ENCODE data around the gene PISD. TPM values are rescaled to one million over a fixed set of nuclear protein-coding genes. Genes with fewer than 3 reads are reported as not detected.
A peak's percentile ranks its signal among the peaks of the same experiment; 100 is the strongest.

The PISD gene
- total and polyA plus RNA-seq, 9 of the 15 experiments (the other 6 are each of a cell fraction or from before 2014, with no cell fraction given) = 24.5 to 65.9 (median 36.6) TPM

DNA sequence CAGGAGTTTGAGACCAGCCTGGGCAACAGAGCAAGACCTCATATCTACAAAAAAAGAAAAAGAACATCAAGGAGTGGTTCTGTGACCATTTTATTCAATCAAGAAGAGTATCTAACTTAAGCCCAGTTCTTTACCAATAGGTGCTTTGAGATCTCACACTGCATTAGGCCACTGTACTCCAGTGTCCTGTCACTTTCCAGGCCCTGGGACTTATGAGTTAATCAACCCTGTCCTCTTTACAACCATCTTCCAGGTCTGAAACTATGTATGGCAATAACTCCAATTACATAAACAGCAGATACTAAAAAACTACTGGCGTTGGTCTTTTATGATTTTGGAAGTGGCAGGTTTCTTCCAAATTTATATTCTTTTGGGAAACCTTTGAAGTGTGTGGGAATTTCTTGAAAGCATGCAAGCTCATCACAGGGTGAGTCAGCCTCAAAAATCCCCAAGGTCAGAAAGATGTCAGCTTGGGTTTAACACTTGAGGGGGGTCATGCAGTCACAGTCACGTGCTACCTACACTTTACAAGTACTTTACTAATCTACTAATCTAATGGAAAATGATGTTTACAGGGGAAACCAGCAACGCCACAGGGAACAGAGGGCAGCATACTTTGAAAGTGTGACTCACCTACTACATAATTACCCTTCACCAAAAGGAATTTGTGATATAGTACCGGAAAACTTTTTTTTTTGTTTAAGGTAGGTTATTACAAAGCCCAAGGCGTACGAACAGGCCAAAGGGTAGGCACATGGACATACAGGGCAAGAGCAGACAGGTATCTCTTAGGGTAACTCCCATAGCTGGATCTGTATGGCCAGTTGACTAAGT, 15.6 kb downstream of the PISD start (continued):
- TF ChIP-seq ZMIZ1 (IDR thresholded peaks at IDR 0.05; ENCODE audit: low read depth in 2 of 2, low read length in 2 of 2) = no peak
- no peak for TF ChIP-seq MXD1 (CRISPR knock-in tag; IDR thresholded peaks at IDR 0.05; ENCODE audit: borderline replicate concordance, poor library complexity, severe bottlenecking)
- TF ChIP-seq RAD51 (IDR thresholded peaks at IDR 0.05; ENCODE audit: borderline replicate concordance, low read depth) = no peak
- peak; percentile 42; the same call in 1 of the 2 replicates for TF ChIP-seq TOE1 (IDR thresholded peaks at IDR 0.05; ENCODE audit: borderline replicate concordance)
- no peak for TF ChIP-seq TOE1 (CRISPR knock-in tag; IDR thresholded peaks at IDR 0.05; ENCODE audit: borderline replicate concordance, low read depth)
- TF ChIP-seq ILF3 (IDR thresholded peaks at IDR 0.05; ENCODE audit: borderline replicate concordance) = no peak
- TF ChIP-seq JUN (IDR thresholded peaks at IDR 0.05; ENCODE audit: borderline replicate concordance, low read depth, low read length) = peak; percentile 45; the same call in 1 of the 2 replicates
- no peak for TF ChIP-seq JUN (CRISPR knock-in tag; IDR thresholded peaks at IDR 0.05; ENCODE audit: borderline replicate concordance)
- TF ChIP-seq, protein P1, sequence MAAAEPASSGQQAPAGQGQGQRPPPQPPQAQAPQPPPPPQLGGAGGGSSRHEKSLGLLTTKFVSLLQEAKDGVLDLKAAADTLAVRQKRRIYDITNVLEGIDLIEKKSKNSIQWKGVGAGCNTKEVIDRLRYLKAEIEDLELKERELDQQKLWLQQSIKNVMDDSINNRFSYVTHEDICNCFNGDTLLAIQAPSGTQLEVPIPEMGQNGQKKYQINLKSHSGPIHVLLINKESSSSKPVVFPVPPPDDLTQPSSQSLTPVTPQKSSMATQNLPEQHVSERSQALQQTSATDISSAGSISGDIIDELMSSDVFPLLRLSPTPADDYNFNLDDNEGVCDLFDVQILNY (CRISPR knock-in tag; IDR thresholded peaks at IDR 0.05) = no peak
- no peak for TF ChIP-seq NR2C2 (CRISPR knock-in tag; IDR thresholded peaks at IDR 0.05)
- TF ChIP-seq NR2C2 (tag; IDR thresholded peaks at IDR 0.05) = 0 out of 2 replicates have a peak, but pooled peaks have one; percentile 24
- TF ChIP-seq ZNF23 (CRISPR knock-in tag; IDR thresholded peaks at IDR 0.05) = no peak
- TF ChIP-seq SNRNP70 (optimal IDR thresholded peaks at IDR 0.05; ENCODE audit: low read depth, low read length) = no peak
- TF ChIP-seq, protein P2, sequence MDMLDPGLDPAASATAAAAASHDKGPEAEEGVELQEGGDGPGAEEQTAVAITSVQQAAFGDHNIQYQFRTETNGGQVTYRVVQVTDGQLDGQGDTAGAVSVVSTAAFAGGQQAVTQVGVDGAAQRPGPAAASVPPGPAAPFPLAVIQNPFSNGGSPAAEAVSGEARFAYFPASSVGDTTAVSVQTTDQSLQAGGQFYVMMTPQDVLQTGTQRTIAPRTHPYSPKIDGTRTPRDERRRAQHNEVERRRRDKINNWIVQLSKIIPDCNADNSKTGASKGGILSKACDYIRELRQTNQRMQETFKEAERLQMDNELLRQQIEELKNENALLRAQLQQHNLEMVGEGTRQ (CRISPR knock-in tag; IDR thresholded peaks at IDR 0.05) = 0 out of 2 replicates have a peak, but pooled peaks have one; percentile 9
- TF ChIP-seq BHLHE40 (IDR thresholded peaks at IDR 0.05; ENCODE audit: low read length) = peak; percentile 76
- TF ChIP-seq MBD2 (IDR thresholded peaks at IDR 0.05; ENCODE audit: borderline replicate concordance, low read depth) = no peak
- peak; percentile 41; the same call in 1 of the 2 replicates for TF ChIP-seq JUND (IDR thresholded peaks at IDR 0.05; ENCODE audit: borderline replicate concordance, low read depth, low read length)
- TF ChIP-seq JUND (tag; IDR thresholded peaks at IDR 0.05; ENCODE audit: borderline replicate concordance, low read depth, low read length) = no peak
- no peak for TF ChIP-seq MCM5 (IDR thresholded peaks at IDR 0.05; ENCODE audit: low read depth)
- TF ChIP-seq ESRRA (IDR thresholded peaks at IDR 0.05; ENCODE audit: borderline replicate concordance, low read depth) = peak; percentile 40; the same call in 1 of the 2 replicates
- no peak for TF ChIP-seq TAF9B (IDR thresholded peaks at IDR 0.05; ENCODE audit: partially characterized antibody)
- TF ChIP-seq ASH1L (IDR thresholded peaks at IDR 0.05; ENCODE audit: borderline replicate concordance, low read depth, partially characterized antibody) = no peak
